Peyer's patch (tissue), 4 donors: ENCODE results near the gene DNAJC30.
A peak's percentile ranks its signal among the peaks of the same experiment; 100 is the strongest.

Experiments used
- CTCF ChIP-seq, 6 experiments: fragments of 450-650 bp in 4 of 6; fragments of 200-600 bp in 2 of 6; sonication (generic) in 1 of 6; IDR thresholded peaks; one replicate each; pipeline ENCODE4 v1.5.1; 2017 to 2019; ENCODE audit warnings: antibody characterized with exemption in 6 of 6, mild to moderate bottlenecking in 3 of 6, moderate library complexity in 1 of 6
- POLR2A ChIP-seq, 2 donors: fragments of 450-650 bp; IDR thresholded peaks; one replicate each; pipeline ENCODE4 v1.5.1; 2017; ENCODE audit warnings: antibody characterized with exemption in 2 of 2, mild to moderate bottlenecking in 2 of 2, moderate library complexity in 2 of 2

- TF ChIP-seq POLR2A (IDR thresholded peaks at IDR 0.05) (no peak), CTCF (IDR thresholded peaks at IDR 0.05) (peak in 4 of 6 experiments; percentile 43 to 72 (median 68))
Measured at GRCh38 chr7:73701357-73701995, 18.2 kb upstream of the DNAJC30 start.
